Activated CD4-positive, CD25-positive, alpha-beta regulatory T cell treated with anti-CD3 and anti-CD28 coated beads, Interleukin-2, amount 50 U/mL, for 72 hours (primary cell): ENCODE data around the gene MAD1L1.
"Not testable (repeated sequence)": the region's sequence is repeated elsewhere in the genome, so short reads cannot be mapped to it uniquely, and the experiment has no call there.

Experiments used
- DNase-seq: peaks from one replicate; pipeline ENCODE4 v3.0.0; 2021

MAD1L1 gene

DNA sequence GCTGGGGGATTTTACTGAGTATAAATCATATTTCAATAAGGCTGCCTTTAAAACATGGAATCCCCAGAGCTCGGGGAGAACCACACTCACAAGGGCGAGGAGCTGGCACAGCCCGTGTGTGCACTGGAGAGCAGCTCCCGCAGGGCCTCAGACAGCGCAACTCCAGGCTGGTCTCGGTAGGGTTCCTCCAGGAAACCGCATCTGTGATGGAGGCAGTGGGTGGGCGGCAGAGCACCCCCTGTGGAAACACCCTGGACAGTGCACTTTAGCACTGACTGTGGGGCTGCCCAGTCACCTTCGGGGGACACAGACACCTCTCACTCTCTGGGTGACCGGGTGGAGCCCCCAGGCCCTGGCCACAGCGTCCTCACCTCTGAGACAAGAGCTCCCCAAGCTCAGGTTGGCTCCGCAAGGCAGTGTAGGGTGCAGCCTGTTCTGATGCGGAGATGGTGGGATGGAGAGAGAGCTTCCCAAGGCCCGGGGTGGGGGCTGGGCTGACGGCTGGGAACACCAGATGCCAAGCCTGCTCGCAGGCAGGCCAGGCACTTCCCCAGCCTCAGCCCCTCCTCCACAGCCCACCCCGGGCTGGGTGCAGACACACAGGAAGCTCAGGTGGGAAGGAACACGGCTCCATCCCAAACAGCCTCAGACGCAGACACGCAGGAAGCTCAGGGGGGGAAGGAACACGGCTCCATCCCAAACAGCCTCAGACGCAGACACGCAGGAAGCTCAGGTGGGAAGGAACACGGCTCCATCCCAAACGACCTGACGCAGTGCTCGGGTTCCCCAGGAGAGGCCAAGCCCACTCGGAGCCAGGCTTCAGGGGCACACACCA lies 224.4 kb downstream of the MAD1L1 start:
- peak; percentile 23 for DNase-seq

DNA sequence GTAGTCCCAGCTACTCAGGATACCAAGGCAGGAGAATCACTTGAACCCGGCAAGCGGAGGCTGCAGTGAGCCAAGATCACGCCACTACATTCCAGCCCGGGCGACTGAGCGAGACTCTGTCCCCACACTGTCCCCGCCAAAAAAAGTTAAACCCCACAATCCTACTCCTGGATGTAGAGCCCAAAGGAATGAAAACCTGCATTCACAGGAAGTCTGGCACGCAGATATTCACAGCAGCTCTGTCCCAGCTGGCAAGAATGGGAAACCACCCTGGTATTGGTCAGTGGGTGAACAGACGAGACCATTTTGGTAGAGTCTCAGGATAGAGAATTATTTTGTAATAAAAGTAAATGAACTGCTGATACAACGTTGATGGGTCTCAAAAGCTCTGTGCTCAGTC lies 225.2 kb downstream of the MAD1L1 start:
- DNase-seq = no peak

DNA sequence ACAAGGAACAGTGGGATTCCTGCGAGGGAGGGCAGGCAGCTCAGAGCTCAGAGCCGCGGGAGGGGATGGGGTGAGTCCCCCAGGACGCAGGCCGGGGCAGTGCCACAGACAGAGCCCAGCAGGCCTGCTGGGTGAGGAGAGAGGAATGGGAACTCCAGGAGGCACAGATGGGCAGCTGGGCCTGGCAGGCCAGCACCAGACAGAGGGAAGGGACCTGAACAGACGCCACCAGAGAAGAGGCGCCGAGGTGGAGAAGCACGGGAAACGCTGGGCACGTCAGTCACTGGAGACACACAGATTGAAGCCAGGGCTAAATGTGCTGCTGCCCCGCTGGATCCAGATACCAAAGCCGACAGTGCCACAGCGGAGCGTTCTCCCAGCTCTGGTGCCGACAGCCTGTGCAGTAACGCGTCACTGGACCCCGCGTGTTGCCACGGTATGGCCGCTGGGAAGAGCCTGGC lies 225.8 kb downstream of the MAD1L1 start:
- DNase-seq = peak; percentile 27

DNA sequence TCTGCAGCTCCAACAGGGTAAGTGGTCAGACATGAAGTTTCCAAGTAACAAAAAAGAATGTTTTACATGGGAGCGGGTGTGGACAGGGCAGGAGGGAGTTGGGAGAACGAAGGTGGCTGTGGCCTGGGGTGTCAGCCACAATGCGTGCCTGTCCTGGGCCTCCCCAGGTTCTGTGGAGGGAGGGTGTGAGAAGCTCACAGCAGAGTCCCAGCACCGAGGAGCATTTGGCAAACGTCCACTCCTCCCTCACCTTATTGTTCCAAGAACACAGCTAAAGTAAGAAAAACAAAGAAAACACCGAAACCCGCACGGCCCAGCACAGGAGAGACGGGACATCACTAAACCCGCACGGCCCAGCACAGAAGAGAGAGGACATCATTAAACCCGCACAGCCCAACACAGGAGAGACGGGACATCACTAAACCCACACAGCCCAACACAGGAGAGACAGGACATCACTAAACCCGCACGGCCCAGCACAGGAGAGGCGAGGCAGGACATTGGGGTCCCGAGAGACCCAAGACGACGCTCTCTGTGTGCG lies 226.4 kb downstream of the MAD1L1 start:
- DNase-seq = peak; percentile 26

DNA sequence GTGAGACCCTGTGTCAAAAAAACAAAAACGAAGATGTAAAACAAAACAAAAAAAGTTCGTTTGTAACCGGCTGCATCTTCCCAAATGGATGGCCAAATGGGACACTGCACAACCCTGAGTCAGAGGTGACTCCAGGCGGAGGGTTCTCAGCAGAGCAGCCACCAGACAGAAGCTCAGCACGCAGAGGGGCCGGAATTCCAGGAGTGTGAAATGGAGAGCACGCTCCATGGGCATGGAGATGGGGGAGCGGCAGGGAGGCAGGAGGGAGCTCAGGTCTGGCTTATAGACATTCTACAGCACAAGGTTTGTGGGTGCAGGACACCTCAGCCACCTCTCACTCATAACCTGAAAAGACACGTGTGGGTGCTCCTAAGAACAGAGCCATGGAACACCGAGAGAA lies 227.0 kb downstream of the MAD1L1 start:
- peak; percentile 6 for DNase-seq

DNA sequence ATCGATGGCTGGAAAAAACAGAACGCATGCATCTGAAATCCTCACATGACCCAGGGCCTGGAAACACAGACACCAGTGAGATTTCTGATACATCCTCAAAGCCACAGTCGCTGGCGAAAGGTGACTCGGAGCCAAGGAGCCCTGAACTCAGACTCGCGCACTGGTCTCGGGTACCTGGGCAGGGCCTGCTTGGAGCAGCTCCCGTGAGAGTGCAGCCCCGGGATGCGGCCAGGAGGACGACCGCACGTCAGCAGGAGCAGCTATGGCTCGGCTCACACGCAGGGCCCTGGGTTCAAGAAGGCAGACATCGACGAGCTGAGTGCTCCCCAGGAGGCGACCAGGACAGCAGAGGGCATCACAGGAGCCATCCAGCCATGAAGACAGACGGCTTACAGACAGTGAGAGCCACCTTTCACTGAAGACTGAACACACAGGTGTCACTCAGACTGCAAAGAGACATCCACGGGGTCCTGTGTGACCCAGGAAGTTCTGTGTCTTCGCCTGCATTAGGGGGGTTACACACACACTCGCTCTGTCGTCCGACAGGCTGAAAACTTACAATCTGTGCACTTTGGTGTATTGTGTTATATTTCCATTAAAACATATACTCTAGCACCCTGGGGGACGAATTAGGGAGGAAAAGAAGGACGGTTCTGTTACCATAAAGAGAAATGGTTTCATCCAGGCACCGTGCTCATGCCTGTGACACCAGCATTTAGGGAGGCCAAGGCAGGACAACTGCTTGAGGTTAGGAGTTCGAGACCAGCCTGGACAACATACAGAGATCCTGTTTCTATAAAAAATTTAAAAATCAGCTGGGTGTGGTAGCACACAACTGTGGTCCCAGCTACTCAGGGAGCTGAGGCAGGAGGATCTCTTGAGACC lies 227.7 kb downstream of the MAD1L1 start:
- peak; percentile 21 for DNase-seq

DNA sequence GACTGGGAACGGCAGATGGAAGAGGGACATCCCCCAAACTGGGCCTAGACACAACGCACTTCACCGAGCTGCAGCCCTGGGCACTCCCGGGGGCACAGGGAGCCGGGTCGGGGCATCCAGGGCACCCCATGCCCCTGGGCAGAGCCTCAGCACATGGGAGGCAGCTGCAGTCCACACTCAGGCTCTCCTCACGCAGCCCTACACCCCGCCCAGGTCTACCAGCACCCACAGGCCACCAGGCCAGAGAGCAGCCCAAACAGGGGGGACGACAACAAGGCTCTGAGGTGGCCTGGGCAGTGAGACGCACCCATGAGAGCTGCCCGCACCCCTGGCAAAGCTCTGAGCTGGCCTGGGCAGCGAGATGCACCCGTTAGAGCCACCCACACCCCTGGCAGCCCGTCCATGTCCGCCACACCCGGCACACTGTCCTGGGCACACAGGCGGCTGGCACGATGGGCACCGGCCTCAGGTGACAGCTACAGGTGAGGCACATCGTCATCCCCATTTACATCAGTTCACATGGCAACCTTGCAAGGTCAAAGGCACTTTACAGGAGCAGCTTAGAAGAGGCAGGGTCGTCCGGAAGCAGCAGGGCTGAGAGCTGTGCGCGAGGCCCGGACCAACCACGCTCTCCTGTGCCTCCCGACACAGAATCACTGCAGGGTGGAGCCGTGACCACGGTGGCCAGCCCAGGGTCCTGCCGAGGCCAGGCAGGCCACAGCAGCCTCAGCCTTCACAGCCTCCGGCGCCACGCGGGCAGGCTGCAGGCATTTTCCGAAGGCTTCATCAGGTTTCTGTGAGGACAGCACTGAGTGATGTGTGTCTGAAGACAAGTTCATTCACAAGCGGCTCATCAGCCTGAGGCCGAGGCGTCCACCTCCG lies 228.6 kb downstream of the MAD1L1 start:
- peak; percentile 21 for DNase-seq

DNA sequence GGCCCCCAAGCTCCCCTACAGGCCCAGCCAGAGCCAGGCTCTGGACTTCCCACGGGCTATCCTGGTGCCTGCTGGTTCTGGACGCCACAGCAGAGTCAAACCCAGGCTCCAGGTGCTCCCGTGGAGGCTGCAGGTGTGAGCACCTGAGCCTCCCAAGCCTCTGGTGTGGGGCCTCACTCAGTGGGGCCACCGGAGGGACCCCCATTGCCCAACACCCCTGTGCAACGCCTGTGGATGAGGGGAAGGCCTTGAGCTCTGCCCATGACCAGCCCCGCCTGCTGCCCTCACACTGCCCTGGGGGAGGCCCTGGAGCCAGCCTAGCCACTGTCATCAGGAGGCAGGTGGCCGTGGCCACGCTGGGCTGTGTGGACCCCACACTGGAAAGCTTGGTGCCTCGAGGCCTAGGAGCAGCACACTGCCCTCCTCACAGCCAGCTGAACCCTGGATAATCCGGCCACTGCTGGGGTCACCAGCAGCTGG lies 229.3 kb downstream of the MAD1L1 start:
- DNase-seq = peak; percentile 25

DNA sequence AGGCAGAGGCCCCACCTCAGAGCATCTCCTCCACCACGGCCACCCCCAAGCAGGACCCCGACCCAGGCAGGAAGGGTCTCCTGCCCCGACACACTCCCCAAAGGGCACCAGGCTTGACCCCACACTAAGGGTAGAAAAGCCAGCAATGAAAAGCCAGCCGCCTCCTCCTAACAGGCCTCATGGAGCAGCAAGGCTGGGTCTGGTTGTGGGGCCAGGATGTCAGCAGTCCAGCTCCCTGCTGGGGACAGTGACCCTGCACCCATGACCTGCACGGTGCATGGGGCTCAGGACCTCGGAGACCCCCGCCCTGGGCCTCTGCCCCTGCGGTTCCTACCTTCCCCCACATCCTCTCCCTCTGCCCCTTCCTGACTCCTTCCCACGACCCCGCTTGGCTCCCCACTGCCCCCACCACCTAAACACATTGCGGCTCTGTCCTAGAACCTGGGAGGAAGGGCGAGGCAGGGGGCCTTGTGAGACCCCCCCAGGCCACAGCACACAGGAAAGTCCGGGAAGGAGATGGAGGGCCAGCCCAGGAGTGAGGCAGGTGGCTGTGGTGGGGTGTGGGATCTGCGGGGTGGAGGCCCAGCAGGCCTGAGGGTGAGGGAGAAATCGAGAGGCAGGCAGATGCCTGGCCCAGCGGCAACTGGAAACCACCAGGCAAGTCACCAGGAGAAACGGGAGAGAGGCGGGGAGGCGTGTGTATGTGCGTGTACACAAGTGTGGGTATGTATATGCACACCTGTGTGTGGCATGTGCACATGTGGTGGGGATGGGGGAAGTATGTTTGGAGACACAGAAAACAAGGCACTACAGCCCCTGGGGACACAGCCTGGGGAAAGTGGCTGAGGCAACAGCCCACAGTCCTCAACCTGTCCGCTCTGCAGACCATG lies 229.9 kb downstream of the MAD1L1 start:
- DNase-seq = peak; percentile 18

DNA sequence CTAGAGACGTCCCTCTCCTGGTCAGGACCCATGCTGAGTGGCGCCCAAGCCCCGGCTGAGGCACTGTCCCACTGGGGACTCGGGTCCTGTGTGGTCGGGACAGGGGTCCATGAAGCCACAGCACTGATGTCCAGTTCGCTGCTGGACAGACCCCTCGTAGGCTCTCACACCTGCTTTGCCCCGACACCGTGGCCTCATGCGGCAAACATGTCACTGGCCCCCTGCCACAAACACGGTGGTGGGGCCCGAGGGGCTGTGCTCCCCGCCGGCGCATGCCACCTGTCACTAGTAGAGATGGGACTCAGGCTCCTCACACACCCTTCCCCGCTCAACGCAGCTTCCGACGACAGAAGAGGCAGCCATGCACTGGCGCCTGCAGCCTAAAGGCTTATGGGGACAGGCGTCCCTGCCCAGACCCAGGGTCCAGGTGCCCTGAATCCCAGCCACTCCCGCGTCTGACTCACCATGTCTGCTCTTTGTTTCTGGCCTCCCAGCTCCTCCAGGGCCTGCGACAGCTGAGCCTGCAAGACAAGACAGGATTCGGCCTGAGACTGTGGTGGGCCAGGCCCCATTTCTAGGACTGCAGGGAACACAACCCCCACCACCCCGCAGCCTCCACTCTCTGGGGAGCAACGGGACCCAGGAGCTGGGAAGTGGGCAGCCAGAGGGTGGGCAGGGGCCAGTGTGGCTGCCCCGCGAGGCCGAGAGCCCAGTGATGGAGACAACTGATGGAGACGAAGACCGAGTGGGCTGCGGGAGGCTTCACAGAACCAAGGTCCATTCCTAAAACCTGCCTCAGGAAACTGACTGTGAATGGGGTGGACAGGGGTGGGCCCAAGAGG lies 230.9 kb downstream of the MAD1L1 start:
- DNase-seq = no peak

DNA sequence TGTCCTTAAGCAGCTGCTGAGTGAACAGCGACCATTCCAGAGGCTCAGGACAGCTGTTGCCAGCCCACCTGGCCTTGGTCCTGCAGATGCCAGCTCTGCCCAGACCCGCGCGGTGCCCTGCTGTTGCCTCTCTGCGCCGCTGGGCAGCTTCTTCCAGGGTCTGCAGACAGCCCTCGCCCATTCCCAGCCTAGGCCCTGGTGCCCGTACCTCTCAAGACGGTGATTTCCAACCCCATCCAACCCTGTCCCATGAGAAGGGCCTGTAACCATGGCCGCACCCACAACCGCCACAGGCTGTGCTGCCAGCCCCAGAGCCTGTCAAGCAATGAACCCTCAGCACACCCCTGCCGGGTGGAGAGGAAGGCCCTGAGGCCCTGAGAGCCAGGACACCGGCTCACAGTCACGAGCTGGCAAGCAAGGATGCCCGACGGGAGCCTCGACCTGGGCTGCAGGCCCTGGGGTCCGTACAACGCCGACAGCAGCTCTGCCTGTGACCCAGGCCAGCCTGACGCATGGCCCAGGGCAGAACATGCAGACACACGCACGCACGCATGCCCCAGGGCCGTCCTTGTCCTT lies 231.9 kb downstream of the MAD1L1 start:
- no peak for DNase-seq

DNA sequence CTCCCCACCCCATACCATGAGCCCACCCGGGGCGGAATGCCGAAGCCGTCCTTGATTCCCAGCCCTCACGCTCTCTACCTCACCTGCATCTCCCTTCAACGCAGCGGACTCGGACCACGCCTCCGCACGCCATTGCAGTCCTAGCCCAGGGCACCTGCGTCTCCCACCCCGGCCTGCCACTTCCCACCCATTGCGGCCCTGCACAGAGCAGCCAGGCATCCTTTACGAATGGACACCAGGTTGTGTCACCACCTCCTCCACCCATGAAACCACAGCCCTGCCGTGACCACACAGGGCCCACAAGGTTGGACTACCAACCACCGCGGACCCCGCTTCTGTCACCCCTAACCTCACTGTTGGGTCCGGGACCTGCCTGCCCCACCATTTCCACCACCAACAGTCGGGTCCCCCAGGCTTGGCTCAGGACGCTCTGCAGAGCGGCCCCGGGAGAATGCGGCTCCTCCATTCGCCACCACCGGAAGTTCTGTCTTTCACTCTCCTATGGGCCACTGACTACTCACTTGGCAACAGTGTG lies 232.5 kb downstream of the MAD1L1 start:
- no peak for DNase-seq

DNA sequence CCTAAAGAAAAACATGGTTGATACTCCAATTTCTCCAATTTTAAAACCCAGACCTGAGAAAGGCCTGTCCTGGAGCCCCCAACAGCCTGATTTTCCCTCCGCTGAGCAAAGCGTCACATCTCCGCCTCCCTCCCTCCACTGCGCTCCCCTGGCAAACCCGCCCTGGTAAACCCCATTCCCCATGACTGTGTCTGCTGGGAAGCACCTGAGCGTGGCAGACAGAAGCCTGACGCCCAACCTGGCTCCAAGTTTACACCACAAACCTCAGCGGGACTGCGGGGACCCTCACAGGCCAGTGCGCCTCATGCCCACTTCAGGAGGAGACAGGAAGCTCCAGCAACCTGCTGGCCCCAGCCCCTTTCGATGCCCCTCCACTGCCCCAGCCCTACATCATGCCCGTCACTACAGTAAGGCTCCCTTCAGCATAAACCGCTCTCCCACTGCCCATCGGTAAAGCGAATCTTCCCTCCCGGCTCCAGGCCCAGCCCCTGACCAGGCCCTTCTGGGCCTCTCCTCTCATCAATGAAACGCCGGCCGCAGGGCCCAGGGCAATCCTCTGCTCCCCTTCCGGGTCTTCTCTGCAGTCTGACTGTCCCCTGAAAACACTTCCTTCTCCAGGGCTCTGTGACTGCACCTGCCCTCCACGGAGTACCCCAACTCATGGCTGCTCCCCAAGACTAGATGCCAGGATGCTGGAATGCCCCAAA lies 233.3 kb downstream of the MAD1L1 start:
- no peak for DNase-seq

DNA sequence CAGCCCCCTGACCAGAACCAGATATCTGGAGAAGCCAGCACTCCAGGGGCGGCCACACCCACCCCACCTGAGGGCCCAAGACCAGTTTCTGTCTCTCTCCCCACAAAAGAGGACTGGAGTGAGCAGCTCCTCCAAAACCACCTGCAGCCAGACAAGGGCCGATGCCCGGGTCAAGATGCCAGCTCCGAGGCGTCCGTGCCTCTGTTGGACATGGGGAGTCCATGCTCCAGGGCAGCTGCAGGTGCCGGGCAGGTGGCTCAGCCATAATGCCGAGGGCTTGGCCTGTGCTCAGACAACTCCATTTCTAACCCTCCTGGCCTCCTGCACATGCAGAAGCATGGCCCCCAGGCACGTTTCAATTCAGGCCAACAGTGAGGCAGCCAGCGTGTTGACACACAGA lies 234.6 kb downstream of the MAD1L1 start:
- DNase-seq = no peak

DNA sequence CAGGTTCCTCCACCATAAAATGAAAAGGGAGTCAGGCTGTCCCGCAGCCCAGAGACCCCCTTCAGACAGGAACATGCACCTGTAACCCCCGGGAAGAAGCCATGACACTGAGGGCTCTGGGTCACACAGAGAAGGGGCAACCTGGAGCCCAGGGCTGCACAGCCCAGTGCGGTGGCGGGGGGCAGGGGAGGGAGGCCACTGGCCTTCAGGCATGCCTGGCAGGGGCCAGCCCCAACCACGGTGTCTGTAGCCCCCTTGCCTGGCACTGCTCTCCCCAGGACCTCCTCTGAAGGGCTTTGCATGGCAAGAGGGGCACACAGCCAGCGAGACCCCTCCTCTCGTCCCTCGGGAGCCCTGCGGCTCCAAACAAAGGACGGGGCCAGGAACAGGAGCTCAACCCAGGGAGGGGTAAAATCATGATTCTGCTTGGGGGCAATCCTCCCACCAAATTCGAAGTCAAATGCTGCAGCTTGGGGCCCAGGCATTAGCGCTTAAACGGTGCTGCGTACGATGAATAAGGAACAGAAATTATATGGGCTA lies 235.1 kb downstream of the MAD1L1 start:
- DNase-seq = no peak

DNA sequence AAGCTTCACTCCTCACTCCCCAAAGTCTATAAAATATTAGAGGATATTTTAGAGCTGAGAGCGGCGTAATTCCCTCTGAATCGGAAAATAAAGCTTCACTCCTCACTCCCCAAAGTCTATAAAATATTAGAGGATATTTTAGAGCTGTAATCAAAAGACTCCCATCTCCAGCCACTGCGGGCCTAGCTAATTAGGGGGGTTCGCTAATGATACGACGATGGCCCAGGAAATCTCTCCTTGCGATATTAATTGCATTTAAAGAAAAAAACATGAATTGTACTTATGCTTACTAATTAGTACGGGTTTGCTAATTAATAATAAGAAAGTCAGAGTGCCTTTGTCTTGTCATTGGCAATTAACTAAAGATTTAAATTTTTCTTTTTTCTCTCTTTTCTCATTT lies 235.9 kb downstream of the MAD1L1 start:
- no peak for DNase-seq

DNA sequence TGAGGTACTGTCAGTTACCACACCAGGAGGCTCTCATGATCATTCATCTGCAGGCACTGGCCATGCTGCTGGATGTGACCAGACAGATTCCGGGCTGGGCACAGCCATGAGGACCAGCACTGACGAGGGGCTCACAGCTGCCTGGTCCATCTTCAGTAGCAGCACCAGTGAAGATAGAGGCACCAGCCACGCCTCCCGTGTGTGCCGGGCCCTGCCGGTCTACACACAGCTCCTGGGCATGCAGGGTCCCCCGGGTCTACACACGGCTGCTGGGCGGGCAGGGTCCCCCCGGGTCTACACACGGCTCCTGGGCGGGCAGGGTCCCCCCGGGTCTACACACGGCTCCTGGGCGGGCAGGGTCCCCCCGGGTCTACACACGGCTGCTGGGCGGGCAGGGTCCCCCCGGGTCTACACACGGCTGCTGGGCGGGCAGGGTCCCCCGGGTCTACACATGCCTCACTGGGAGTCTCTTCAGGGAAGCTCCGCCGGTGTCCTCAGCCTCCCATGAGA lies 236.8 kb downstream of the MAD1L1 start:
- not testable (repeated sequence) for DNase-seq

DNA sequence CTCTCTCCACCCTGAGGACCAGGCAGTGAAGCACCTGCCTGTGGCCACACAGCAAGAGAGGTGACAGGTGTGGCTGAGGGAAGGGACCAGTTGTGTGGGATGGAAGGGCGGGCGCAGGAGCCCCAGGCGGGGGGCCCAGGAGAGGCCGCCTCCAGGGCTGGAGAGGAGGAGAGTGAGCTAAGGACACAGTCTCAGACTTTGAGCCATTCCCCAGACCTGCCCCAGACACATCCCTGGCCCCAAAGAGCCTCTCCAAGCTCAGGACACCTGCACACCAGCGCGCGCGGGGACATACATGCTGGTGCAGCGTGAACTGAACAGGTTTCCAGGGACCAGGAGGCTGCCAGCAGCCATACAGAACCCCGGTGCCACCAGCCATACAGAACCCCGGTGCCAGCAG lies 237.3 kb downstream of the MAD1L1 start:
- no peak for DNase-seq

DNA sequence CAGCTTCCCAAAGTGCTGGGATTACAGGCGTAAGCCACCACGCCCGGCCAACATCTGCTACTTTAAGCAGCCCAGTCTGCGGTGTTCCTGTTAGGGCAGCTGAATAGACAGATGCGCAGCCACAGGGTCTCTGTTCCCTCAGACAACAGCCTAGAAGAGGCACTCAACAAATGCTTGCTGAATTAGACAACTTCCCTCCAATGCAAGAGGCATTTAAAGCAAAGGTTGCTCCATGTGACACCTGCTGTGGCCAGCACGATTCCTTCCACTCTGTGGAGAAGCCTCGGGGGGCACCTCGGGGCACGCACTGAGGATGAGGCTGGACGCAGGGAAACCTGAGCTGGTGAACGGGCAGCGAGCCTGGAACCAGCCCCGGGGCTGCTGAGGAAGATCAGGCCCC lies 237.8 kb downstream of the MAD1L1 start:
- DNase-seq = no peak
